SW 1271 (cell line): ENCODE data around the gene PLXND1.
"Not testable (repeated sequence)": the region's sequence is repeated elsewhere in the genome, so short reads cannot be mapped to it uniquely, and the experiment has no call there.

Experiments used
- DNase-seq, 2 experiments: peaks; one replicate each; lab custom pipeline; 2025; lab: John Stamatoyannopoulos, UW

Gene PLXND1

GRCh38 chr3:129547241-129547640, 59.2 kb downstream of the PLXND1 start:
- DNase-seq, result no peak

- not testable (repeated sequence) for DNase-seq
Measured at GRCh38 chr3:129545951-129546350, 60.5 kb downstream of the PLXND1 start.

GRCh38 chr3:129543999-129544398, 62.5 kb downstream of the PLXND1 start:
- DNase-seq, result no peak

GRCh38 chr3:129543156-129543790, 63.2 kb downstream of the PLXND1 start, which contains the start of gene H1-8:
TSS of gene H1-8 (plus strand) at chr3:129543175. CDS start at chr3:129543219, 44 bp downstream.
- DNase-seq, result no peak

GRCh38 chr3:129542747-129543146, 63.7 kb downstream of the PLXND1 start:
- no peak for DNase-seq

GRCh38 chr3:129540776-129541516, 65.5 kb downstream of the PLXND1 start:
- no peak for DNase-seq

- no peak for DNase-seq
Measured at GRCh38 chr3:129539206-129539605, 67.3 kb downstream of the PLXND1 start.

GRCh38 chr3:129536804-129537203, 69.7 kb downstream of the PLXND1 start:
- DNase-seq, result no peak

- no peak for DNase-seq
Measured at GRCh38 chr3:129536374-129536667, 70.2 kb downstream of the PLXND1 start.

GRCh38 chr3:129535075-129535474, 71.4 kb downstream of the PLXND1 start:
- no peak for DNase-seq

GRCh38 chr3:129534428-129535027, 71.9 kb downstream of the PLXND1 start:
- no peak for DNase-seq

- no peak for DNase-seq
Measured at GRCh38 chr3:129533406-129533805, 73.1 kb downstream of the PLXND1 start.

- no peak for DNase-seq
Measured at GRCh38 chr3:129532261-129532660, 74.2 kb downstream of the PLXND1 start.

- no peak for DNase-seq
Measured at GRCh38 chr3:129531699-129532098, 74.8 kb downstream of the PLXND1 start.

GRCh38 chr3:129530821-129531220, 75.7 kb downstream of the PLXND1 start:
- no peak for DNase-seq

GRCh38 chr3:129530251-129530791, 76.2 kb downstream of the PLXND1 start:
- no peak for DNase-seq

- no peak for DNase-seq
Measured at GRCh38 chr3:129529436-129530210, 76.9 kb downstream of the PLXND1 start.

- DNase-seq, result no peak
Measured at GRCh38 chr3:129528589-129529100, 77.8 kb downstream of the PLXND1 start, which contains the start of gene RHO. TSS of gene RHO (plus strand) at chr3:129528639. CDS start at chr3:129528734, 95 bp downstream.

- DNase-seq, result no peak
Measured at GRCh38 chr3:129527262-129527661, 79.2 kb downstream of the PLXND1 start.

GRCh38 chr3:129526121-129526900, 80.2 kb downstream of the PLXND1 start:
- DNase-seq, result no peak

GRCh38 chr3:129525341-129525968, 81.0 kb downstream of the PLXND1 start:
- DNase-seq, result no peak
